Erythroblast (primary cell): ENCODE results near the gene PTPRM.

Source experiments
- GATA1 ChIP-seq: IDR thresholded peaks from 2 replicates; pipeline ENCODE4 v1.6.1; 2011; ENCODE audit warnings: low read depth, mild to moderate bottlenecking, control low read depth, low read length, moderate library complexity
- POLR2A ChIP-seq: IDR thresholded peaks from 2 replicates; pipeline ENCODE4 v1.6.1; 2011; ENCODE audit warnings: mild to moderate bottlenecking, low read length

- TF ChIP-seq POLR2A (no peak), GATA1 (no peak)
Observed at GRCh38 chr18:7980656-7981055, 413.5 kb downstream of the PTPRM start.
